Measurements from ENCODE around the gene UGT1A6.

Gene UGT1A6

GRCh38 chr2:233656443-233656842 is 36.2 kb upstream of the UGT1A6 start:
- DNase-seq (ENCODE audit: low read depth in 1 of 2, low spot score in 1 of 2), result no peak
- no peaks in the 10 kb centered on the region for H3K27me3 ChIP-seq (ENCODE audit: insufficient read depth, poor library complexity, severe bottlenecking)
- H3K4me3 ChIP-seq (replicated peaks; ENCODE audit: insufficient read depth, low read length), result no peak overlapping the region
- TF ChIP-seq REST (IDR thresholded peaks at IDR 0.05; ENCODE audit: insufficient replicate concordance, low read depth), result no peak
- TF ChIP-seq CTCF (IDR thresholded peaks at IDR 0.05; ENCODE audit: insufficient read depth, low read length), result no peak
- TF ChIP-seq POLR2AphosphoS5 (IDR thresholded peaks at IDR 0.05; ENCODE audit: low read depth), result no peak
- no peak for TF ChIP-seq SPI1 (IDR thresholded peaks at IDR 0.05; ENCODE audit: borderline replicate concordance, low read depth)
- TF ChIP-seq GABPA (IDR thresholded peaks at IDR 0.05; ENCODE audit: low read depth), result no peak
- no peak overlapping the region for H3K27ac ChIP-seq (replicated peaks)

- H3K4me3 ChIP-seq (replicated peaks; ENCODE audit: insufficient read depth, low read length), result no peak overlapping the region
- H3K27me3 ChIP-seq (ENCODE audit: insufficient read depth, poor library complexity, severe bottlenecking), result no peaks in the 10 kb centered on the region
- no peak for TF ChIP-seq POLR2AphosphoS5 (IDR thresholded peaks at IDR 0.05; ENCODE audit: low read depth)
- no peak for TF ChIP-seq CTCF (IDR thresholded peaks at IDR 0.05; ENCODE audit: insufficient read depth, low read length)
- TF ChIP-seq SPI1 (IDR thresholded peaks at IDR 0.05; ENCODE audit: borderline replicate concordance, low read depth), result no peak
- no peak for TF ChIP-seq REST (IDR thresholded peaks at IDR 0.05; ENCODE audit: insufficient replicate concordance, low read depth)
- no peak for TF ChIP-seq GABPA (IDR thresholded peaks at IDR 0.05; ENCODE audit: low read depth)
- no peak overlapping the region for H3K27ac ChIP-seq (replicated peaks)
- no peak for DNase-seq (ENCODE audit: low read depth in 1 of 2, low spot score in 1 of 2)
Observed at GRCh38 chr2:233658610-233659009, 34.1 kb upstream of the UGT1A6 start.

GRCh38 chr2:233663911-233664310 is 28.8 kb upstream of the UGT1A6 start:
- no peaks in the 10 kb centered on the region for H3K27me3 ChIP-seq (ENCODE audit: insufficient read depth, poor library complexity, severe bottlenecking)
- TF ChIP-seq POLR2AphosphoS5 (IDR thresholded peaks at IDR 0.05; ENCODE audit: low read depth) (no peak), GABPA (IDR thresholded peaks at IDR 0.05; ENCODE audit: low read depth) (no peak), CTCF (IDR thresholded peaks at IDR 0.05; ENCODE audit: insufficient read depth, low read length) (no peak), SPI1 (IDR thresholded peaks at IDR 0.05; ENCODE audit: borderline replicate concordance, low read depth) (no peak), REST (IDR thresholded peaks at IDR 0.05; ENCODE audit: insufficient replicate concordance, low read depth) (no peak)

More at GRCh38 chr2:233663911-233664310, 28.8 kb upstream of the UGT1A6 start:
- Histone ChIP-seq H3K4me3 (replicated peaks; ENCODE audit: insufficient read depth, low read length) (no peak overlapping the region), H3K27ac (replicated peaks) (no peak overlapping the region)
- no peak for DNase-seq (ENCODE audit: low read depth in 1 of 2, low spot score in 1 of 2)
